DND-41 (cell line): ENCODE measurements around the gene FRMPD1.

Experiments used
- CTCF ChIP-seq: IDR thresholded peaks from 2 replicates; pipeline ENCODE4 v1.5.1; 2012; ENCODE audit warnings: borderline replicate concordance, low read length, moderate library complexity, mild to moderate bottlenecking; ENCODE audit not compliant: poor library complexity, severe bottlenecking; ENCODE audit errors: extremely low read depth
- EZH2 ChIP-seq: IDR thresholded peaks from 3 replicates; pipeline ENCODE4 v1.6.1; 2012; ENCODE audit warnings: borderline replicate concordance, low read depth, mild to moderate bottlenecking, moderate library complexity, low read length, inconsistent platforms; ENCODE audit not compliant: severe bottlenecking

- TF ChIP-seq EZH2 (no peak), CTCF (no peak)
Measured at GRCh38 chr9:37700131-37700530, 49.4 kb downstream of the FRMPD1 start.
